Right atrium auricular region (tissue), 2 donors: ENCODE data around the gene TMX4. TPM values are rescaled to one million over a fixed set of nuclear protein-coding genes. Genes with fewer than 3 reads are reported as not detected.
A peak's percentile ranks its signal among the peaks of the same experiment; 100 is the strongest.

ENCODE experiments used
- DNase-seq: peaks from one replicate; pipeline ENCODE4 v3.0.0-alpha.2; 2019; ENCODE audit warnings: low spot score
- H3K27ac ChIP-seq, 2 donors: fragments of 200-600 bp; sonication (generic); 1 replicate in 1 of 2; 2 replicates in 1 of 2; pipeline ENCODE4 v1.5.1; 2016 to 2019
- H3K27me3 ChIP-seq, 2 donors: fragments of 200-600 bp; sonication (generic); one replicate each; pipeline versions ENCODE4 v1.5.1 to v1.6.0; 2017 to 2019
- H3K36me3 ChIP-seq: fragments of 200-600 bp; sonication (generic); one replicate; pipeline ENCODE4 v1.5.1; 2016
- H3K4me1 ChIP-seq, 2 donors: fragments of 200-600 bp; sonication (generic); one replicate each; pipeline versions ENCODE4 v1.5.1 to v1.6.0; 2017 to 2019
- H3K4me3 ChIP-seq, 2 donors: fragments of 200-600 bp; sonication (generic); 1 replicate in 1 of 2; 2 replicates in 1 of 2; pipeline ENCODE4 v1.5.1; 2017 to 2019; ENCODE audit warnings: mild to moderate bottlenecking in 1 of 2, moderate library complexity in 1 of 2
- H3K9me3 ChIP-seq, 2 donors: fragments of 200-600 bp; sonication (generic); one replicate each; pipeline ENCODE4 v1.5.1; 2019
- CTCF ChIP-seq, 2 donors: fragments of 200-600 bp; sonication (generic); IDR thresholded peaks; one replicate each; pipeline ENCODE4 v1.5.1; 2019; ENCODE audit warnings: antibody characterized with exemption in 2 of 2
- total RNA-seq, 2 donors: library from RNA; depleted of rRNA; stranded (reverse); fragments of >200 nt; gene quantifications; one replicate each; pipeline ENCODE4 v1.1.0, GENCODE V29; 2016

Gene TMX4
- total RNA-seq, 2 donors from 2014 or later = 90.4 to 191 TPM

- peaks cover 32% of the 10 kb centered on the region for H3K36me3 ChIP-seq
Observed at GRCh38 chr20:7980332-7981046, 39.1 kb downstream of the TMX4 start.

GRCh38 chr20:7977709-7978108 lies 41.9 kb downstream of the TMX4 start:
- no peak for DNase-seq
- H3K4me3 ChIP-seq = no peak overlapping the region
- peaks cover 25% of the 10 kb centered on the region for H3K36me3 ChIP-seq
- H3K4me1 ChIP-seq = no peaks in the 10 kb centered on the region
- no peaks in the 10 kb centered on the region for H3K27me3 ChIP-seq
- TF ChIP-seq CTCF (IDR thresholded peaks at IDR 0.05) = no peak
- no peak overlapping the region for H3K27ac ChIP-seq
- H3K9me3 ChIP-seq = no peaks in the 10 kb centered on the region

More at GRCh38 chr20:7980332-7981046, 39.1 kb downstream of the TMX4 start:
- H3K27ac ChIP-seq = no peak overlapping the region
- DNase-seq = no peak
- H3K27me3 ChIP-seq = no peaks in the 10 kb centered on the region
- no peaks in the 10 kb centered on the region for H3K9me3 ChIP-seq
- TF ChIP-seq CTCF (IDR thresholded peaks at IDR 0.05) = peak; percentile 26 to 57
- H3K4me3 ChIP-seq = no peak overlapping the region
- H3K4me1 ChIP-seq = no peaks in the 10 kb centered on the region

GRCh38 chr20:7975851-7976414 lies 43.6 kb downstream of the TMX4 start:
- H3K4me3 ChIP-seq = no peak overlapping the region
- no peaks in the 10 kb centered on the region for H3K9me3 ChIP-seq
- H3K4me1 ChIP-seq = no peaks in the 10 kb centered on the region
- H3K27ac ChIP-seq = no peak overlapping the region
- H3K36me3 ChIP-seq = peaks cover 7% of the 10 kb centered on the region
- no peak for TF ChIP-seq CTCF (IDR thresholded peaks at IDR 0.05)
- no peaks in the 10 kb centered on the region for H3K27me3 ChIP-seq
- no peak for DNase-seq

- no peaks in the 10 kb centered on the region for H3K9me3 ChIP-seq
- H3K4me1 ChIP-seq = no peaks in the 10 kb centered on the region
- no peak for TF ChIP-seq CTCF (IDR thresholded peaks at IDR 0.05)
- DNase-seq = no peak
- H3K36me3 ChIP-seq = no peaks in the 10 kb centered on the region
- H3K4me3 ChIP-seq = no peak overlapping the region
- no peak overlapping the region for H3K27ac ChIP-seq
- H3K27me3 ChIP-seq = no peaks in the 10 kb centered on the region
Observed at GRCh38 chr20:7974785-7975435, 44.7 kb downstream of the TMX4 start.

- Histone ChIP-seq H3K9me3 (no peaks in the 10 kb centered on the region), H3K27ac (no peak overlapping the region), H3K4me3 (no peak overlapping the region), H3K4me1 (no peaks in the 10 kb centered on the region), H3K36me3 (no peaks in the 10 kb centered on the region), H3K27me3 (no peaks in the 10 kb centered on the region)
- no peak for TF ChIP-seq CTCF (IDR thresholded peaks at IDR 0.05)
- DNase-seq = no peak
Observed at GRCh38 chr20:7971536-7972280, 47.9 kb downstream of the TMX4 start.
